Measurements from ENCODE around the gene ZRANB1. TPM values are rescaled to one million over a fixed set of nuclear protein-coding genes. Genes with fewer than 3 reads are reported as not detected.

Gene ZRANB1
- total RNA-seq, 1 experiment from 2014 or later: 17.3 TPM

GRCh38 chr10:125001313-125002046 lies 59.6 kb downstream of the ZRANB1 start:
- in situ Hi-C loops (cut with HindIII; ENCODE audit: low sequenced_read_pairs): no loop called here
- DNase-seq (ENCODE audit: low spot score): no peak

DNA sequence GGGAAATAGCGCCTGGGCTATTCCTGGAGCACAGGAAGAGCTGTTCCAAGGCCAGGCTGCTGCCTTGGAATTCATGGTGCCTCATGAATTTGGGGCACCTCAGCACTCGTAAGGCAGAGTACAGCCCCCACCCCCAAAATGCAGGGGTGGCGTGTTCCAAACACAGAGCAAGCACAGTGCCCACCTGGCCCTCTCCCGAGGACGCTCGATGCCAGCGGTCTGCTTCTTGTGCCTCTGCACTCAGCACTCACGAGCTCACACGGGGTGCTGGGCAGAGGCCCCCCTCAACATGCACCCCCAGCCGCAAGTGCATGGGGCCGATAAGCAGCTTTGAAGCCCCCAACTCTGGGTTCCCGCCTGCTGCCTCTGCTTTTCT lies 60.1 kb downstream of the ZRANB1 start:
- in situ Hi-C loops (cut with HindIII; ENCODE audit: low sequenced_read_pairs): no loop called here
- no peak for DNase-seq (ENCODE audit: low spot score)

GRCh38 chr10:125002423-125003145 lies 60.7 kb downstream of the ZRANB1 start:
- in situ Hi-C loops (cut with HindIII; ENCODE audit: low sequenced_read_pairs): no loop called here
- no peak for DNase-seq (ENCODE audit: low spot score)

DNA sequence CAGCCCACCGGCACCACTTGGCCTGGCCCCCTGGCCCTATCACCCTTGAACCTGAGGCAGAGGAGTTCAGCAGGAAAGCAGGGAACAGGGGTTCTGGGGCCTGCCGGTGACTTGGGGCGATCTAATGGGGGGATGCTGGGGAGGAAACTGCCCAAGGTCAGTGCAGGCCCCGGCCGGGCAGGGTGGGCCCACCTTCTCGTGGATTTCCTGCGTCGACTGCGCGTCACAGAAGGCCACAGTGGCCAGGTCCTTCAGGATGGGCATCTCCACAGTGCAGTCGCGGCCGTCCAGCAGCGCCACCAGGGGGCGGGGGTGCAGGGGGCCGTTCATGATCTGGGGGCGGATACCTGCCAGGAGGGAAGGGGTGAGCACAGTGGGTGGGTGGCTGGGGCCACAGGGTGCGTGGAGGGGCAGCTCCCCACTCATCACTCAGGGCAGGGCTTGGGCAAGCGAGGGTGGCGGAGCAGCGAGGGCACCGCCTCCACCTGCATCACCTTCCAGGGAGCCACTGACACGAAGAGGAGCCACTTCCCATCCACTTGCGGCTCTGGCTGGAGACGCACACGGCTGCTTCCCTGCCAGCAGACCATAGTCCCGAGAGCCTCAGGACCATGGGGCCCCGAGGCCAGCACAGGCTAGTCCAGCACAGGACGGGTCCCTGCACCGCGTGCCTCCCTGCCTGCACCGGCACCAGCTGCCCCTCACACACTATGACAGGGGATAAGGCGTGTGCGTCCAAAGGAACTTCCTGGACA lies 61.4 kb downstream of the ZRANB1 start:
- DNase-seq (ENCODE audit: low spot score): no peak
- in situ Hi-C loops (cut with HindIII; ENCODE audit: low sequenced_read_pairs): no loop called here

DNA sequence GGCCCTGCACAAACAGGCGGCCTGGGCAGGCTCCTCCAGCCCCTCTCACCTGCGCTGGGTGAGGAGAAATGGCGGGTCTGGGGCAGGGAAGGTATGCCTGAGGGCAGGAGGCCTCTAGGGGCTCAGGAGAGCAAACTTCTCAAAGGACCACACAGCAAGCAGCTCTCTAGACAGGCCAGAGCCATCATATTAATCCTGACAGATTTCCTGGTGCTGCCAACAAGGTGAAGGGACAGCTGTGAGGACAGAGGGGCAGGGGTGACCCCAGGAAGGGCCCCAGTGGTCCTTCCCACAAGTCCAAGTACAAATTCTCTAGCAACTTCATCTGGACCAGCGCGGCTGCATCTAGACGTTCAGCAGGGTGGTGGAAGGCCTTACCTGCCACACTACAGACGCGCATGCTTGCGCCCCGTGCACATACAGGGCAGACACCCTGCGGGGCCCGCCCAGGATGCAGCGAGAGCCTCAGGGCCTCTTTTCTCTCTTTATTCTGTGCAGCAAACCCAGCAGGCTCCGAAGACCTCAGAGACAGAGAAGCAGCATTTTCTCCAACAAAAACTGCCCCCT lies 62.1 kb downstream of the ZRANB1 start:
- in situ Hi-C loops (cut with HindIII; ENCODE audit: low sequenced_read_pairs): no loop called here
- DNase-seq (ENCODE audit: low spot score): no peak

- in situ Hi-C loops (cut with HindIII; ENCODE audit: low sequenced_read_pairs): no loop called here
- DNase-seq (ENCODE audit: low spot score): no peak
Observed at GRCh38 chr10:125004571-125005311, 62.8 kb downstream of the ZRANB1 start.

GRCh38 chr10:125005312-125006187 lies 63.6 kb downstream of the ZRANB1 start:
- DNase-seq (ENCODE audit: low spot score): no peak
- in situ Hi-C loops (cut with HindIII; ENCODE audit: low sequenced_read_pairs): no loop called here

- in situ Hi-C loops (cut with HindIII; ENCODE audit: low sequenced_read_pairs): no loop called here
- no peak for DNase-seq (ENCODE audit: low spot score)
Observed at GRCh38 chr10:125006188-125006680, 64.3 kb downstream of the ZRANB1 start.

GRCh38 chr10:125006921-125007426 lies 65.1 kb downstream of the ZRANB1 start:
- no peak for DNase-seq (ENCODE audit: low spot score)
- in situ Hi-C loops (cut with HindIII; ENCODE audit: low sequenced_read_pairs): no loop called here

- DNase-seq (ENCODE audit: low spot score): no peak
- in situ Hi-C loops (cut with HindIII; ENCODE audit: low sequenced_read_pairs): no loop called here
Observed at GRCh38 chr10:125007436-125007835, 65.5 kb downstream of the ZRANB1 start.

GRCh38 chr10:125008689-125009638 lies 67.0 kb downstream of the ZRANB1 start:
- DNase-seq (ENCODE audit: low spot score): no peak
- in situ Hi-C loops (cut with HindIII; ENCODE audit: low sequenced_read_pairs): no loop called here

GRCh38 chr10:125009661-125010161 lies 67.8 kb downstream of the ZRANB1 start:
- no peak for DNase-seq (ENCODE audit: low spot score)
- in situ Hi-C loops (cut with HindIII; ENCODE audit: low sequenced_read_pairs): no loop called here

DNA sequence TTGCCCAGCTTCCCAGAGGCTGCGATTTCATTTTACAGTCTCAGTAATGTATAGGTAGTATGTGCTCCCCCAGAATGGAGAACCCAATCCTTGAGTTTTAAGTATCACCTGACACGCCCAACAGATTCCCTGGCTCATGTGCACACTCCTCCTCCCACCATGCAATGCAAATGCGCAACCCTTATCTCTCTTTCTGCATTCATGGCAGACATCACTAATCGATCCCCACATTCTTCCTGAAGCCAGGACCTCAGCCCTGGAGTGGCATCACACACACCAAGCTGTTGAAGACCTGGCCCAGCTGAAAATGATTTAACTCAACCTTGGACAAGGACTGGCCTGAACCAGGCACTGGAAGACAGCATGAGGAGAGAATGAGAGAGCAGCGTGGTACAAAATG lies 68.4 kb downstream of the ZRANB1 start:
- in situ Hi-C loops (cut with HindIII; ENCODE audit: low sequenced_read_pairs): no loop called here
- DNase-seq (ENCODE audit: low spot score): no peak

- in situ Hi-C loops (cut with HindIII; ENCODE audit: low sequenced_read_pairs): no loop called here
- no peak for DNase-seq (ENCODE audit: low spot score)
Observed at GRCh38 chr10:125011171-125011925, 69.4 kb downstream of the ZRANB1 start.

DNA sequence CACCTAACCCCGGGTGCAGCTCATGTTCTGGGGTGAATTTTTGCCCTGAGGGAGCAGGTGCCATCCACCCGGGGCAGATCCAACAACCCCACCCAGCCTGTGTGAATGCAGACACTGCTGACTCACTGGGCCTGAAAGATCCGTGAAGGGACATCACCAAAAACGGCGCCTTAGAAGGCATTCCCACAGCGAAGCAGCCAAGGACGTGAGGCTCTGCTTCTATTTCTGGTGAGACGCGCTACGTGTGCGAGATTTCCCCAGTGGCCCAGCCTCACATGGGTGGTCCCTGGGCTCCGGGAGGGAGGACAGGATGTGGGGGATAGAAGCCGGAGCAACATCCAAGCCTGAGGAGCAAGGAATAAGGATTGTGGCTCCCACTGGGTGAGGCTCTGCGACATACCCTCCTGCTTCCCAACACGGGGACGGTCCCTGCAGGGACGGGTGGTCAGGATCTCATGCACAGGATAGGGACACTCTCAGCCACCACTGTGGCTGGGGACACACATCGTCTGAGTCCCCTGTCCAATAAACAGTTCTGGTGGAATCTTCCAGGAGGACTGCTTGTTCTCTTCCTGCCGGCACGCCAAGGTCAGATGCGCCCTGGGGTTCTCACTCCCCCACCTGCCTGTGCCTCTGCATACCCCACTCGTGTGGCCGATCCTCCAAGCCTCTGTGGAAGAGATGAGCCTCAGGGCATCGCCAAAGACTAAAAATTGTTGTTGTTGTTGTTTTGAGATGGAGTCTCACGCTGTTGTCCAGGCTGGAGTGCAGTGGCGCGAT lies 70.2 kb downstream of the ZRANB1 start:
- no peak for DNase-seq (ENCODE audit: low spot score)
- in situ Hi-C loops (cut with HindIII; ENCODE audit: low sequenced_read_pairs): no loop called here
